GM19239 (cell line): ENCODE measurements around the gene MED27.

Source experiments
- DNase-seq: peaks from one replicate; pipeline ENCODE4 v3.0.0; 2011; ENCODE audit warnings: low spot score; ENCODE audit not compliant: insufficient read length
- FAIRE-seq: peaks from 2 replicates; lab custom pipeline; 2011; peaks lifted over from hg19 to GRCh38; lab: Jason Lieb, UNC

The MED27 gene

GRCh38 chr9:132044176-132044875, 35.3 kb downstream of the MED27 start:
- DNase-seq (no peak), FAIRE-seq (no peak)

GRCh38 chr9:132043708-132044107, 36.0 kb downstream of the MED27 start:
- FAIRE-seq (no peak), DNase-seq (no peak)

GRCh38 chr9:132042324-132042723, 37.3 kb downstream of the MED27 start:
- no peak for DNase-seq
- FAIRE-seq, result no peak

GRCh38 chr9:132041798-132042197, 37.9 kb downstream of the MED27 start:
- FAIRE-seq, result no peak
- no peak for DNase-seq

GRCh38 chr9:132040808-132041207, 38.9 kb downstream of the MED27 start:
- FAIRE-seq, result no peak
- no peak for DNase-seq

- DNase-seq (no peak), FAIRE-seq (no peak)
Measured at GRCh38 chr9:132040246-132040645, 39.4 kb downstream of the MED27 start.

- DNase-seq (no peak), FAIRE-seq (no peak)
Measured at GRCh38 chr9:132039284-132039683, 40.4 kb downstream of the MED27 start.

- DNase-seq, result no peak
Measured at GRCh38 chr9:132037458-132037857, 42.2 kb downstream of the MED27 start.

GRCh38 chr9:132036521-132036920, 43.1 kb downstream of the MED27 start:
- no peak for FAIRE-seq
- no peak for DNase-seq

More at GRCh38 chr9:132037458-132037857, 42.2 kb downstream of the MED27 start:
- FAIRE-seq, result no peak

- DNase-seq (no peak), FAIRE-seq (no peak)
Measured at GRCh38 chr9:132035679-132036078, 44.0 kb downstream of the MED27 start.

GRCh38 chr9:132032238-132032950, 47.3 kb downstream of the MED27 start:
- FAIRE-seq (peak; percentile 80), DNase-seq (peak; percentile 15)

GRCh38 chr9:132031467-132032237, 48.0 kb downstream of the MED27 start:
- FAIRE-seq (no peak), DNase-seq (no peak)

GRCh38 chr9:132030626-132031325, 48.9 kb downstream of the MED27 start:
- DNase-seq (no peak), FAIRE-seq (no peak)

GRCh38 chr9:132027752-132028663, 51.7 kb downstream of the MED27 start:
- no peak for DNase-seq

GRCh38 chr9:132026932-132027585, 52.6 kb downstream of the MED27 start:
- DNase-seq (no peak), FAIRE-seq (no peak)

More at GRCh38 chr9:132027752-132028663, 51.7 kb downstream of the MED27 start:
- FAIRE-seq, result no peak

- no peak for FAIRE-seq
- DNase-seq, result no peak
Measured at GRCh38 chr9:132025766-132026165, 53.9 kb downstream of the MED27 start.

- FAIRE-seq, result no peak
Measured at GRCh38 chr9:132024589-132024988, 55.1 kb downstream of the MED27 start.

GRCh38 chr9:132023419-132024180, 56.1 kb downstream of the MED27 start:
- DNase-seq, result no peak
- no peak for FAIRE-seq

More at GRCh38 chr9:132024589-132024988, 55.1 kb downstream of the MED27 start:
- DNase-seq, result no peak
